HepG2 (cell line): ENCODE measurements around the gene NR2C1. TPM values are rescaled to one million over a fixed set of nuclear protein-coding genes. Genes with fewer than 3 reads are reported as not detected.
A peak's percentile ranks its signal among the peaks of the same experiment; 100 is the strongest.

ENCODE experiments used
- ADNP ChIP-seq: sonication (generic); formaldehyde crosslinking; IDR thresholded peaks from 2 replicates; pipeline ENCODE4 v1.4.0; 2020; ENCODE audit warnings: missing genetic modification reagents
- BRD4 ChIP-seq: sonication (generic); formaldehyde crosslinking; IDR thresholded peaks from 2 replicates; pipeline ENCODE4 v1.4.0; 2020; ENCODE audit warnings: missing genetic modification reagents
- CREB1 ChIP-seq, 2 experiments: fragments of 450-650 bp in 1 of 2; IDR thresholded peaks; 2 replicates each; pipeline ENCODE4 v1.6.1; 2016 to 2017; ENCODE audit warnings: control low read depth in 1 of 2, mild to moderate bottlenecking in 1 of 2, missing compliant biosample characterization in 1 of 2, missing genetic modification characterization in 1 of 2
- GFI1 ChIP-seq: sonication (generic); formaldehyde crosslinking; IDR thresholded peaks from 2 replicates; pipeline ENCODE4 v1.5.0; 2020; ENCODE audit warnings: missing genetic modification reagents, mild to moderate bottlenecking, borderline replicate concordance
- HMGA1 ChIP-seq: sonication (generic); formaldehyde crosslinking; conservative IDR thresholded peaks from 2 replicates; pipeline ENCODE4 v1.4.0; 2020; ENCODE audit warnings: missing genetic modification reagents
- HNF4A ChIP-seq: sonication (generic); formaldehyde crosslinking; IDR thresholded peaks from 2 replicates; pipeline ENCODE4 v1.4.0; 2020; ENCODE audit warnings: missing genetic modification reagents
- IRF2 ChIP-seq: IDR thresholded peaks from 2 replicates; pipeline ENCODE4 v1.6.1; 2018; ENCODE audit warnings: missing genetic modification reagents, missing compliant biosample characterization
- IRX3 ChIP-seq: sonication (generic); formaldehyde crosslinking; IDR thresholded peaks from 2 replicates; pipeline ENCODE4 v1.8.1; 2023; ENCODE audit warnings: mild to moderate bottlenecking, low read depth, missing genetic modification reagents, borderline replicate concordance
- NFATC3 ChIP-seq: sonication (generic); formaldehyde crosslinking; IDR thresholded peaks from 2 replicates; pipeline ENCODE4 v1.5.1; 2020; ENCODE audit warnings: mild to moderate bottlenecking, missing genetic modification reagents
- RBAK ChIP-seq: sonication (generic); formaldehyde crosslinking; IDR thresholded peaks from 2 replicates; pipeline ENCODE4 v1.5.1; 2020; ENCODE audit warnings: mild to moderate bottlenecking, missing genetic modification reagents
- RBM39 ChIP-seq: fragments of 200-400 bp; formaldehyde crosslinking; IDR thresholded peaks from one replicate; pipeline ENCODE4 v1.6.1; 2018; ENCODE audit warnings: antibody characterized with exemption, mild to moderate bottlenecking, low read depth, low read length; ENCODE audit not compliant: poor library complexity, severe bottlenecking
- SMAD1 ChIP-seq: sonication (generic); formaldehyde crosslinking; IDR thresholded peaks from 2 replicates; pipeline ENCODE4 v1.4.0; 2020; ENCODE audit warnings: missing genetic modification reagents, low read depth, mild to moderate bottlenecking, borderline replicate concordance
- ZNF256 ChIP-seq: sonication (generic); formaldehyde crosslinking; conservative IDR thresholded peaks from 2 replicates; pipeline ENCODE4 v1.4.0; 2020; ENCODE audit warnings: missing genetic modification reagents
- ZNF335 ChIP-seq: sonication (generic); formaldehyde crosslinking; IDR thresholded peaks from 2 replicates; pipeline ENCODE4 v1.4.0; 2020; ENCODE audit warnings: missing genetic modification reagents
- ZNF350 ChIP-seq: sonication (generic); formaldehyde crosslinking; IDR thresholded peaks from 2 replicates; pipeline ENCODE4 v1.4.0; 2020; ENCODE audit warnings: mild to moderate bottlenecking, low read depth, missing genetic modification reagents, borderline replicate concordance
- ZNF615 ChIP-seq: sonication (generic); formaldehyde crosslinking; IDR thresholded peaks from 2 replicates; pipeline ENCODE4 v1.5.0; 2020; ENCODE audit warnings: mild to moderate bottlenecking, missing genetic modification reagents, borderline replicate concordance
- ZNF788 ChIP-seq: sonication (generic); formaldehyde crosslinking; IDR thresholded peaks from 2 replicates; pipeline ENCODE4 v1.5.0; 2020; ENCODE audit warnings: mild to moderate bottlenecking, missing genetic modification reagents, borderline replicate concordance
- ZNF816 ChIP-seq: sonication (generic); formaldehyde crosslinking; IDR thresholded peaks from 2 replicates; pipeline ENCODE4 v1.8.0; 2022; ENCODE audit warnings: missing genetic modification reagents, mild to moderate bottlenecking, borderline replicate concordance
- polyA plus RNA-seq, 8 experiments: library from polyadenylated mRNA; depleted of rRNA in 3 of 8; stranded (reverse) in 7 of 8; unstranded in 1 of 8; fragments of >200 nt; fragmentation: Illumina TruSeq in 4 of 8; extraction: Trizol in 4 of 8; gene quantifications; 2 replicates each; pipeline versions ENCODE4 v1.2.1 to v1.2.3, GENCODE V29; 2011 to 2016; ENCODE audit warnings: low read depth in 4 of 8, missing spikeins in 1 of 8, mixed read lengths in 1 of 8; ENCODE audit not compliant: insufficient read depth in 1 of 8
- total RNA-seq, 5 experiments: library from RNA; depleted of rRNA; stranded (reverse); fragments of >200 nt; fragmentation: Illumina TruSeq; extraction: Trizol; gene quantifications; 2 replicates each; pipeline ENCODE4 v1.2.3, GENCODE V29; 2016; ENCODE audit warnings: low read depth in 1 of 5

The NR2C1 gene
- total and polyA plus RNA-seq, 2 of the 13 experiments (the other 11 are each of a cell fraction or from before 2014, with no cell fraction given) = 38.0 to 70.8 TPM

- no peak for TF ChIP-seq IRX3 (CRISPR knock-in tag)
- TF ChIP-seq NFATC3 (CRISPR knock-in tag) = no peak
- no peak for TF ChIP-seq ZNF788 (CRISPR knock-in tag)
- TF ChIP-seq CREB1 (IDR thresholded peaks at IDR 0.05) = no peak
- no peak for TF ChIP-seq CREB1 (CRISPR knock-in tag; IDR thresholded peaks at IDR 0.05)
- TF ChIP-seq ZNF350 (CRISPR knock-in tag) = no peak; the same call in 1 of the 2 replicates
- no peak for TF ChIP-seq GFI1 (CRISPR knock-in tag)
- no peak; the same call in 1 of the 2 replicates for TF ChIP-seq IRF2 (CRISPR knock-in tag)
- no peak for TF ChIP-seq HNF4A
- TF ChIP-seq ZNF335 (CRISPR knock-in tag) = no peak
- no peak for TF ChIP-seq RBAK (CRISPR knock-in tag)
- no peak for TF ChIP-seq RBM39
- TF ChIP-seq BRD4 (CRISPR knock-in tag) = no peak
- no peak for TF ChIP-seq HMGA1
- no peak for TF ChIP-seq ADNP (CRISPR knock-in tag)
- 0 out of 2 replicates have a peak, but pooled peaks have one; percentile 20 for TF ChIP-seq ZNF615
- TF ChIP-seq ZNF256 = no peak
- TF ChIP-seq SMAD1 (CRISPR knock-in tag) = no peak
- no peak for TF ChIP-seq ZNF816
Measured at GRCh38 chr12:95003921-95004272, 69.5 kb downstream of the NR2C1 start (continued).
